Measurements from ENCODE around the gene IDI1. TPM values are rescaled to one million over a fixed set of nuclear protein-coding genes. Genes with fewer than 3 reads are reported as not detected.

The IDI1 gene
- total RNA-seq, 2 experiments from 2014 or later, result 244 to 250 TPM

GRCh38 chr10:1044146-1044545 lies 4.8 kb downstream of the IDI1 start:
- H3K4me3 Mint-ChIP-seq, result peak overlapping the region; percentile 84
- H3K36me3 ChIP-seq (ENCODE audit: insufficient read depth, low read length), result peaks cover 29% of the 10 kb centered on the region
- H3K9me3 Mint-ChIP-seq, result no peaks in the 10 kb centered on the region
- intact Hi-C loops (cut with DNase I, micrococcal nuclease), result no loop called here
- H3K36me3 Mint-ChIP-seq (ENCODE audit: low read depth), result peaks cover 65% of the 10 kb centered on the region
- TF ChIP-seq CTCF (IDR thresholded peaks at IDR 0.05), result no peak
- H3K27me3 ChIP-seq (ENCODE audit: control insufficient read depth in 1 of 2, insufficient read depth in 2 of 2, low read length in 2 of 2), result no peaks in the 10 kb centered on the region
- peak overlapping the region; percentile 43 for H3K4me3 ChIP-seq (ENCODE audit: low read length)
- H3K4me1 ChIP-seq (ENCODE audit: insufficient read depth, low read length), result peaks cover 30% of the 10 kb centered on the region
- H3K9me3 ChIP-seq (ENCODE audit: control insufficient read depth in 1 of 2, insufficient read depth in 1 of 2, low read length in 2 of 2), result no peaks in the 10 kb centered on the region
- peak overlapping the region; percentile 88 for H3K27ac Mint-ChIP-seq
- CTCF ChIA-PET, result interaction anchor here (2.3 kb wide), 1 partner anchor 56 kb away, joined by 7 read pairs; the partner anchor contains the start of gene GTPBP4
- POLR2A ChIA-PET, result interaction anchor here (1.0 to 2.2 kb wide), 3 partner anchors 9 to 30 kb away, joined by 3 to 5 read pairs (median 4); partner anchors contain the start of gene WDR37
- H3K27ac ChIP-seq (ENCODE audit: low read depth in 1 of 2, low read length in 2 of 2), result peak overlapping the region; percentile 6 to 37
- H3K4me1 Mint-ChIP-seq (ENCODE audit: low read depth), result peaks cover 54% of the 10 kb centered on the region
- no peak for ATAC-seq (ENCODE audit: poor library complexity)
- H3K27me3 Mint-ChIP-seq, result peaks cover 5% of the 10 kb centered on the region
- DNase-seq, result no peak

GRCh38 chr10:1043532-1043995 lies 5.4 kb downstream of the IDI1 start:
- H3K9me3 Mint-ChIP-seq, result no peaks in the 10 kb centered on the region
- H3K36me3 Mint-ChIP-seq (ENCODE audit: low read depth), result peaks cover 59% of the 10 kb centered on the region
- TF ChIP-seq CTCF (IDR thresholded peaks at IDR 0.05), result no peak
- H3K4me3 ChIP-seq (ENCODE audit: low read length), result peak overlapping the region; percentile 43
- peaks cover 5% of the 10 kb centered on the region for H3K27me3 Mint-ChIP-seq
- peak overlapping the region; percentile 84 for H3K4me3 Mint-ChIP-seq
- H3K4me1 Mint-ChIP-seq (ENCODE audit: low read depth), result peaks cover 48% of the 10 kb centered on the region
- H3K4me1 ChIP-seq (ENCODE audit: insufficient read depth, low read length), result peaks cover 30% of the 10 kb centered on the region
- ATAC-seq (ENCODE audit: poor library complexity) (peak; percentile 22), DNase-seq (peak in 5 of 14 experiments; percentile 16 to 74 (median 55))
- peak overlapping the region; percentile 88 for H3K27ac Mint-ChIP-seq
- ChIA-PET POLR2A (interaction anchor here (1.0 to 2.2 kb wide), 4 partner anchors 10 to 30 kb away, joined by 3 to 5 read pairs (median 4); partner anchors contain the start of gene WDR37), CTCF (interaction anchor here (2.3 kb wide), 1 partner anchor 55 kb away, joined by 7 read pairs; the partner anchor contains the start of gene GTPBP4)
- intact Hi-C loops (cut with DNase I, micrococcal nuclease), result no loop called here
- no peaks in the 10 kb centered on the region for H3K9me3 ChIP-seq (ENCODE audit: control insufficient read depth in 1 of 2, insufficient read depth in 1 of 2, low read length in 2 of 2)
- H3K36me3 ChIP-seq (ENCODE audit: insufficient read depth, low read length), result peaks cover 29% of the 10 kb centered on the region
- H3K27ac ChIP-seq (ENCODE audit: low read depth in 1 of 2, low read length in 2 of 2), result peak overlapping the region; percentile 37 to 44
- H3K27me3 ChIP-seq (ENCODE audit: control insufficient read depth in 1 of 2, insufficient read depth in 2 of 2, low read length in 2 of 2), result no peaks in the 10 kb centered on the region

- H3K27ac Mint-ChIP-seq, result no peak overlapping the region
- peaks cover 23% of the 10 kb centered on the region for H3K4me1 ChIP-seq (ENCODE audit: insufficient read depth, low read length)
- no peak for DNase-seq
These were observed 7.4 kb downstream of the IDI1 start for GRCh38 chr10:1041514-1041913.

More at GRCh38 chr10:1041514-1041913, 7.4 kb downstream of the IDI1 start:
- intact Hi-C loops (cut with DNase I, micrococcal nuclease), result no loop called here
- peaks cover 65% of the 10 kb centered on the region for H3K36me3 Mint-ChIP-seq (ENCODE audit: low read depth)
- no peak overlapping the region for H3K27ac ChIP-seq (ENCODE audit: low read depth in 1 of 2, low read length in 2 of 2)
- no peak overlapping the region for H3K4me3 Mint-ChIP-seq
- no peaks in the 10 kb centered on the region for H3K27me3 ChIP-seq (ENCODE audit: control insufficient read depth in 1 of 2, insufficient read depth in 2 of 2, low read length in 2 of 2)
- H3K9me3 ChIP-seq (ENCODE audit: control insufficient read depth in 1 of 2, insufficient read depth in 1 of 2, low read length in 2 of 2), result no peaks in the 10 kb centered on the region
- H3K4me1 Mint-ChIP-seq (ENCODE audit: low read depth), result peaks cover 35% of the 10 kb centered on the region
- CTCF ChIA-PET, result interaction anchor here (1.1 kb wide), 1 partner anchor 54 kb away, joined by 4 read pairs; no protein-coding TSS in a partner anchor
- POLR2A ChIA-PET, result no interaction called here
- TF ChIP-seq CTCF (IDR thresholded peaks at IDR 0.05), result no peak
- no peaks in the 10 kb centered on the region for H3K9me3 Mint-ChIP-seq
- H3K36me3 ChIP-seq (ENCODE audit: insufficient read depth, low read length), result peaks cover 42% of the 10 kb centered on the region
- no peak overlapping the region for H3K4me3 ChIP-seq (ENCODE audit: low read length)
- H3K27me3 Mint-ChIP-seq, result no peaks in the 10 kb centered on the region
- ATAC-seq (ENCODE audit: poor library complexity), result no peak

All from CD4-positive, alpha-beta T cell (primary cell).